D341Med (cell line): ENCODE results near the gene OR2T2.
"Not testable (repeated sequence)": the region's sequence is repeated elsewhere in the genome, so short reads cannot be mapped to it uniquely, and the experiment has no call there.

Experiments used
- DNase-seq: peaks from one replicate; pipeline ENCODE4 v3.0.0; 2012; ENCODE audit warnings: low spot score

The OR2T2 gene

GRCh38 chr1:248445399-248445798 lies at the start of gene OR2T2:
Gene OR2T2 (plus strand): TSS chr1:248445637. CDS start chr1:248452798, 7,161 bp downstream.
- DNase-seq: not testable (repeated sequence)

GRCh38 chr1:248402748-248403147 lies 42.7 kb upstream of the OR2T2 start, which contains the start of gene OR2T1:
Gene OR2T1 (plus strand): TSS chr1:248403048. CDS start chr1:248406148, 3,100 bp downstream.
- no peak for DNase-seq

- no peak for DNase-seq
Observed at GRCh38 chr1:248404024-248404423, 41.4 kb upstream of the OR2T2 start.

GRCh38 chr1:248406721-248407692 lies 38.4 kb upstream of the OR2T2 start:
- DNase-seq: no peak

GRCh38 chr1:248416226-248416625 lies 29.2 kb upstream of the OR2T2 start:
- no peak for DNase-seq

GRCh38 chr1:248417854-248418253 lies 27.6 kb upstream of the OR2T2 start:
- no peak for DNase-seq

- DNase-seq: no peak
Observed at GRCh38 chr1:248421384-248421783, 24.1 kb upstream of the OR2T2 start.

GRCh38 chr1:248427526-248428191 lies 17.8 kb upstream of the OR2T2 start:
- not testable (repeated sequence) for DNase-seq

GRCh38 chr1:248428192-248428533 lies 17.3 kb upstream of the OR2T2 start:
- not testable (repeated sequence) for DNase-seq

- not testable (repeated sequence) for DNase-seq
Observed at GRCh38 chr1:248431683-248432082, 13.8 kb upstream of the OR2T2 start.

GRCh38 chr1:248432201-248432600 lies 13.2 kb upstream of the OR2T2 start:
- not testable (repeated sequence) for DNase-seq

- not testable (repeated sequence) for DNase-seq
Observed at GRCh38 chr1:248433811-248434415, 11.5 kb upstream of the OR2T2 start.

- not testable (repeated sequence) for DNase-seq
Observed at GRCh38 chr1:248434913-248435312, 10.5 kb upstream of the OR2T2 start.

- not testable (repeated sequence) for DNase-seq
Observed at GRCh38 chr1:248436303-248436702, 9.1 kb upstream of the OR2T2 start.

GRCh38 chr1:248438668-248439067 lies 6.8 kb upstream of the OR2T2 start:
- DNase-seq: not testable (repeated sequence)

- not testable (repeated sequence) for DNase-seq
Observed at GRCh38 chr1:248439283-248439682, 6.2 kb upstream of the OR2T2 start.

- not testable (repeated sequence) for DNase-seq
Observed at GRCh38 chr1:248442500-248443277, 2.7 kb upstream of the OR2T2 start.

- not testable (repeated sequence) for DNase-seq
Observed at GRCh38 chr1:248444603-248445002, 834 bp upstream of the OR2T2 start.

- DNase-seq: not testable (repeated sequence)
Observed at GRCh38 chr1:248448409-248449074, 3.1 kb downstream of the OR2T2 start.

GRCh38 chr1:248449821-248450465 lies 4.5 kb downstream of the OR2T2 start:
- DNase-seq: not testable (repeated sequence)
